Activated CD4-positive, alpha-beta T cell treated with anti-CD3 and anti-CD28 coated beads for 36 hours (primary cell): ENCODE results near the gene ALOX15B. TPM values are rescaled to one million over a fixed set of nuclear protein-coding genes. Genes with fewer than 3 reads are reported as not detected.

Experiments used
- ATAC-seq: fragments of 200-7000 bp; cut with Tn5 transposase; one replicate; pipeline ENCODE4 v1.10.0; 2021; ENCODE audit warnings: mild to moderate bottlenecking, moderate library complexity
- CTCF ChIA-PET: fragments of 350-600 bp; sonication (Branson Sonifier 250); formaldehyde crosslinking; loops from one replicate; lab custom pipeline; 2021; ENCODE audit warnings: antibody characterized with exemption; lab: Charles Lee
- POLR2A ChIA-PET: fragments of 350-600 bp; sonication (Branson Sonifier 250); formaldehyde crosslinking; loops from one replicate; lab custom pipeline; 2021; ENCODE audit warnings: antibody characterized with exemption, inconsistent platforms; lab: Charles Lee
- DNase-seq: peaks from one replicate; pipeline ENCODE4 v3.0.0-alpha.2; 2020
- H3K27ac Mint-ChIP-seq: one replicate; pipeline ENCODE4 v1.8.0; 2021; ENCODE audit warnings: mixed read lengths
- H3K27me3 Mint-ChIP-seq: one replicate; pipeline ENCODE4 v1.8.0; 2021; ENCODE audit warnings: mixed read lengths
- H3K36me3 Mint-ChIP-seq: one replicate; pipeline ENCODE4 v1.8.0; 2021; ENCODE audit warnings: low read depth, mixed read lengths
- H3K4me1 Mint-ChIP-seq: one replicate; pipeline ENCODE4 v1.8.0; 2021; ENCODE audit warnings: mixed read lengths
- H3K4me3 Mint-ChIP-seq: one replicate; pipeline ENCODE4 v1.8.0; 2021; ENCODE audit warnings: mild to moderate bottlenecking, moderate library complexity, mixed read lengths
- H3K9me3 Mint-ChIP-seq: one replicate; pipeline ENCODE4 v1.8.0; 2021; ENCODE audit warnings: low read depth, mixed read lengths
- intact Hi-C, 2 experiments: fragments of 100-400 bp; cut with DNase I in 1 of 2; cut with micrococcal nuclease in 1 of 2; formaldehyde crosslinking; loops; one replicate each; pipeline versions ENCODE4 v1.14.2 to v1.15.1; 2022 to 2024; cut with DNase I, micrococcal nuclease
- total RNA-seq, 2 experiments: library from RNA; stranded (reverse); gene quantifications; one replicate each; pipeline ENCODE4 v1.2.3, GENCODE V29; 2021

Gene ALOX15B
- total RNA-seq, 2 experiments from 2014 or later: 0.09 to 0.18 TPM

DNA sequence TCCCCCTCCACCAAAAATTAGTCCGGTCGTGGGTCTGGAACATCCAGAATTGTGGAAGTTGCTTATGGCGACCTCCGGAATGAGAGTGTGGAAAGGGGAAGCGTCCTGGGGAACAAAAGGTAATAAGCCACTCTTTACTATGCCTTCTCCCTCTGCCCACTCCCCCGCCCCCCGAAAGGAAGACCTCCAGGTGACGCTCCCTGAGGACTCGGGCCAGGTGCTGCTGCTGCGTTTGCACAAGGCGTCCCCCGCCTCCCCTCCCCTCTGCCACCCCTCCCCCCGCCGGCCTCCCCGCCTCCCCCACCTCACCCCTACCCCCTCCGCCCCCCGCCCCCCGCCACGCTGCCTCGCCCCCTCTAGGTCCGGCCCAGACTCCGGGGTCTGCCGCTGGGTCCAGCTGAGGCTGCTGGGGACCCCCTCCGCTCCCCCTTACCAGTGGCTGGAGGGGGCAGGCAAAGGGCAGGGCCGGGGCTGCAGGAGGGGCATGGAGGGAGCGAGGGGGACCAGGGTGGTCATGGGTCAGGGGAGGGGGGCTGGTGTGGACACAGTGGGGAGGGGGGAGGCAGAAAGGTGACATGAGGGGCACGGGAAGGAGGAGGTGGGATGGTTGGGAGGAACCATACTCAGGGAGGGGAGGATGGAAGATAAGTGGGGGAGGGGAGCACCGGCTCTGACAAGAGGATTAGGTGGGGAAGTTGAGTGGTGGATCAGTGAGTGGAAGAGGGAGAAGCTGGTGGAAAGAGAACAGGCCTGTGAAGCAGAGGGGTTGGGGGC lies 25.1 kb downstream of the ALOX15B start:
- ATAC-seq: no peak
- POLR2A ChIA-PET: no interaction called here
- intact Hi-C loops: no loop called here
- no peaks in the 10 kb centered on the region for H3K9me3 Mint-ChIP-seq
- no peaks in the 10 kb centered on the region for H3K36me3 Mint-ChIP-seq
- no peak for DNase-seq
- no peak overlapping the region for H3K4me3 Mint-ChIP-seq
- CTCF ChIA-PET: interaction anchor here (0.7 to 10.2 kb wide), 2 partner anchors 14 to 126 kb away, joined by 3 to 315 read pairs; partner anchors contain the start of gene ALOX12B
- H3K4me1 Mint-ChIP-seq: no peaks in the 10 kb centered on the region
- no peak overlapping the region for H3K27ac Mint-ChIP-seq
- peaks cover 44% of the 10 kb centered on the region for H3K27me3 Mint-ChIP-seq

- ATAC-seq (no peak), DNase-seq (no peak)
- Mint-ChIP-seq H3K27me3 (peaks cover 38% of the 10 kb centered on the region), H3K27ac (no peak overlapping the region), H3K9me3 (no peaks in the 10 kb centered on the region), H3K4me3 (no peak overlapping the region), H3K36me3 (no peaks in the 10 kb centered on the region), H3K4me1 (no peaks in the 10 kb centered on the region)
- POLR2A ChIA-PET: no interaction called here
- CTCF ChIA-PET: interaction anchor here (0.6 to 10.2 kb wide), 3 partner anchors 14 to 126 kb away, joined by 3 to 315 read pairs (median 3); partner anchors contain the start of gene ALOX12B
- intact Hi-C loops: no loop called here
Measured at GRCh38 chr17:8064561-8065019, 25.7 kb downstream of the ALOX15B start.

GRCh38 chr17:8066841-8067775 lies 28.2 kb downstream of the ALOX15B start:
- ChIA-PET CTCF (interaction anchor here (0.6 to 1.9 kb wide), 2 partner anchors 50 to 52 kb away, joined by 3 to 4 read pairs; no protein-coding TSS in a partner anchor), POLR2A (no interaction called here)
- H3K4me3 Mint-ChIP-seq: no peak overlapping the region
- intact Hi-C loops: no loop called here
- H3K36me3 Mint-ChIP-seq: no peaks in the 10 kb centered on the region
- no peaks in the 10 kb centered on the region for H3K9me3 Mint-ChIP-seq
- no peak overlapping the region for H3K27ac Mint-ChIP-seq
- H3K27me3 Mint-ChIP-seq: peaks cover 26% of the 10 kb centered on the region
- DNase-seq (no peak), ATAC-seq (no peak)
- H3K4me1 Mint-ChIP-seq: no peaks in the 10 kb centered on the region

GRCh38 chr17:8067806-8068205 lies 28.9 kb downstream of the ALOX15B start:
- H3K4me3 Mint-ChIP-seq: no peak overlapping the region
- ChIA-PET CTCF (interaction anchor here (0.6 to 20.9 kb wide), 2 partner anchors 7 to 105 kb away, joined by 3 to 315 read pairs; no protein-coding TSS in a partner anchor), POLR2A (no interaction called here)
- no peak overlapping the region for H3K27ac Mint-ChIP-seq
- ATAC-seq (no peak), DNase-seq (no peak)
- H3K27me3 Mint-ChIP-seq: peaks cover 23% of the 10 kb centered on the region
- H3K9me3 Mint-ChIP-seq: no peaks in the 10 kb centered on the region
- no peaks in the 10 kb centered on the region for H3K36me3 Mint-ChIP-seq
- peaks cover 4% of the 10 kb centered on the region for H3K4me1 Mint-ChIP-seq
- intact Hi-C loops: no loop called here

- H3K9me3 Mint-ChIP-seq: no peaks in the 10 kb centered on the region
- H3K36me3 Mint-ChIP-seq: no peaks in the 10 kb centered on the region
- peaks cover 24% of the 10 kb centered on the region for H3K27me3 Mint-ChIP-seq
- ATAC-seq (no peak), DNase-seq (no peak)
- H3K4me1 Mint-ChIP-seq: peaks cover 15% of the 10 kb centered on the region
- no peak overlapping the region for H3K27ac Mint-ChIP-seq
- CTCF ChIA-PET: interaction anchor here (0.6 to 20.9 kb wide), 6 partner anchors 8 to 178 kb away, joined by 3 to 315 read pairs (median 8); no protein-coding TSS in a partner anchor
- no peak overlapping the region for H3K4me3 Mint-ChIP-seq
- intact Hi-C loops: no loop called here
- POLR2A ChIA-PET: interaction anchor here (0.5 kb wide), 1 partner anchor 182 kb away, joined by 4 read pairs; no protein-coding TSS in a partner anchor
Measured at GRCh38 chr17:8068736-8069586, 30.1 kb downstream of the ALOX15B start.

- intact Hi-C loops: no loop called here
- Mint-ChIP-seq H3K36me3 (no peaks in the 10 kb centered on the region), H3K4me3 (no peak overlapping the region), H3K4me1 (peaks cover 20% of the 10 kb centered on the region), H3K27ac (no peak overlapping the region), H3K27me3 (peaks cover 26% of the 10 kb centered on the region), H3K9me3 (no peaks in the 10 kb centered on the region)
- ATAC-seq (no peak), DNase-seq (no peak)
- ChIA-PET CTCF (interaction anchor here (0.6 to 20.9 kb wide), 6 partner anchors 8 to 177 kb away, joined by 3 to 315 read pairs (median 12); partner anchors contain the start of gene ALOXE3), POLR2A (interaction anchor here (0.5 kb wide), 1 partner anchor 181 kb away, joined by 4 read pairs; no protein-coding TSS in a partner anchor)
Measured at GRCh38 chr17:8069587-8069860, 30.7 kb downstream of the ALOX15B start.

GRCh38 chr17:8071496-8071895 lies 32.6 kb downstream of the ALOX15B start:
- CTCF ChIA-PET: interaction anchor here (0.6 to 20.9 kb wide), 9 partner anchors 8 to 217 kb away, joined by 3 to 315 read pairs (median 4); partner anchors contain the start of genes ALOXE3, RANGRF and RNF227
- no peak for DNase-seq
- Mint-ChIP-seq H3K36me3 (no peaks in the 10 kb centered on the region), H3K4me3 (no peak overlapping the region), H3K27ac (no peak overlapping the region), H3K9me3 (no peaks in the 10 kb centered on the region), H3K4me1 (peaks cover 20% of the 10 kb centered on the region), H3K27me3 (peaks cover 31% of the 10 kb centered on the region)
- intact Hi-C loops: loop anchor here in 1 of 2 experiments (10.0 kb wide), 1 partner anchor 673 kb away; the partner anchor contains the start of gene CCDC42
- POLR2A ChIA-PET: interaction anchor here (0.6 kb wide), 1 partner anchor 13 kb away, joined by 3 read pairs; no protein-coding TSS in a partner anchor
- no peak for ATAC-seq

- Mint-ChIP-seq H3K4me3 (peak overlapping the region; percentile 66), H3K27me3 (peaks cover 31% of the 10 kb centered on the region), H3K27ac (no peak overlapping the region), H3K4me1 (peaks cover 20% of the 10 kb centered on the region), H3K36me3 (no peaks in the 10 kb centered on the region), H3K9me3 (no peaks in the 10 kb centered on the region)
- DNase-seq: no peak
- no peak for ATAC-seq
- ChIA-PET CTCF (interaction anchor here (1.4 to 20.9 kb wide), 5 partner anchors 11 to 54 kb away, joined by 3 to 315 read pairs (median 10); partner anchors contain the start of gene ALOXE3), POLR2A (interaction anchor here (0.6 kb wide), 1 partner anchor 52 kb away, joined by 3 read pairs; the partner anchor contains the start of gene HES7)
- intact Hi-C loops: loop anchor here in 1 of 2 experiments (10.0 kb wide), 1 partner anchor 672 kb away; the partner anchor contains the start of gene CCDC42
Measured at GRCh38 chr17:8072341-8072728, 33.5 kb downstream of the ALOX15B start.

DNA sequence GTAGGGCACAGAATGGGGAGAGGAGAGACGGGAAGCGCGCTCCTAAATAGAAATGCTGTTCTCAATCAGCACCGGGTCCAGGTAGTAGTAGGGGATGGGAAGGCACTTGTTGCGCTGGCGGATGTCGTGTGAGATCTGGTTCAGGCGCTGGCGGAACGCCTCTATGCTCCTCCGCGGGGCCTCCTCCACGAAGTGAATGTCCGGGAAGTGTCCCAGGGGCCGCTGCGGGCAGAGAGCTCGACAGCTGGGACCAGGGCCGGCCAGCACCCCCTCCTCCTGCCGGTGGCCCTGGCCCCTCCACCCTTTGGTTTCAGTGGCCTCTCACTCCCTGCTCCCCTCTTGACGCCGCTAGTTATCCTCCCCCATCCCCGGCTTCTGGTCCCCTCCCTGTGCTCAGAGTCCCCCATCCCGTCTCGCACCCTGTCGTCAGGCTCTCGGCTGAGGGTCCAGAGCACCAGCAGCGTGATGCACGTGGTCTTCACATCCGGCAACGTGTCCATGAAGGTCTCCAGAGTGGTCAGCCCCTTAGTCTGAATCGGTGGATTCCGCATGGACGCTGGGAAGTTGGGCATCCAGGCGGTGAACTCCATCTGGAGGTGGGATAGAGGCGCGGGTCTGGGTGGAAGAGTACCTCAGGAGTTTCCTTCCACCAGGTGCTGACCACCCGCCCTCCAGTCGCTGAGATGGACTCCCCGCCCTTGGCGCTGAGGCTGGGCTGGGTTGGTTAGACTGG lies 34.0 kb downstream of the ALOX15B start:
- H3K4me3 Mint-ChIP-seq: peak overlapping the region; percentile 66
- CTCF ChIA-PET: interaction anchor here (0.5 to 20.9 kb wide), 30 partner anchors 12 to 329 kb away, joined by 3 to 315 read pairs (median 5); partner anchors contain the start of genes ALOX12B, ALOXE3, CHD3 and HES7
- intact Hi-C loops: loop anchor here in 1 of 2 experiments (1.0 to 10.0 kb wide), 2 partner anchors 13 to 672 kb away; partner anchors contain the start of gene CCDC42
- H3K27ac Mint-ChIP-seq: peak overlapping the region; percentile 4
- H3K9me3 Mint-ChIP-seq: no peaks in the 10 kb centered on the region
- DNase-seq (peak; percentile 54), ATAC-seq (peak; percentile 43)
- POLR2A ChIA-PET: no interaction called here
- H3K36me3 Mint-ChIP-seq: no peaks in the 10 kb centered on the region
- H3K27me3 Mint-ChIP-seq: peaks cover 31% of the 10 kb centered on the region
- H3K4me1 Mint-ChIP-seq: peaks cover 20% of the 10 kb centered on the region
